M059J (cell line): Measurements from ENCODE around the gene EXO1. TPM values are rescaled to one million over a fixed set of nuclear protein-coding genes. Genes with fewer than 3 reads are reported as not detected.
A peak's percentile ranks its signal among the peaks of the same experiment; 100 is the strongest.

Source experiments
- DNase-seq: peaks from one replicate; pipeline ENCODE4 v3.0.0-alpha.2; 2012; ENCODE audit warnings: low read depth
- total RNA-seq: library from RNA; depleted of rRNA; stranded (reverse); fragments of >200 nt; shearing (Covaris generic); gene quantifications from 2 replicates; pipeline ENCODE4 v1.2.3, GENCODE V29; 2014; rRNA removed

Gene EXO1
- total RNA-seq, 1 experiment from 2014 or later, result 36.8 TPM

DNA sequence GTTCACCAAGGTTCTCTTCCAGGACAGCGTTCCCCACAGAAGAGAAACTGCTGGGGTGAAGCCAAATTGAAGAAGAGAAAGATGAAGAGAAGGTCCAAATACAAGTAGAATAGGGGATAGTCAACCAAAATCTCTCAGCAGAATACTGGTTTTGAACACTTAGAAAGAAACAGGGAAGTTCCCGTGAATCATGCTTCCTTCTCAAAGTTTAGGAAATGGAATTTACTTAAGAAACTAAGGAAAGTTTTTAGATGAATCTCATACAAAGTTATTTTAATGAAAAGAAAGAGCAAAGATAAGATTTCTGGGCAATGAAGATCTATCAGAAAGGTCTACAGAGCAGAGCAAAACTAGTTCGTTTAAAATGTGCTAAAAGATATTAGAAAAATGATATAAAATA lies 43.3 kb downstream of the EXO1 start:
- DNase-seq, result no peak

DNA sequence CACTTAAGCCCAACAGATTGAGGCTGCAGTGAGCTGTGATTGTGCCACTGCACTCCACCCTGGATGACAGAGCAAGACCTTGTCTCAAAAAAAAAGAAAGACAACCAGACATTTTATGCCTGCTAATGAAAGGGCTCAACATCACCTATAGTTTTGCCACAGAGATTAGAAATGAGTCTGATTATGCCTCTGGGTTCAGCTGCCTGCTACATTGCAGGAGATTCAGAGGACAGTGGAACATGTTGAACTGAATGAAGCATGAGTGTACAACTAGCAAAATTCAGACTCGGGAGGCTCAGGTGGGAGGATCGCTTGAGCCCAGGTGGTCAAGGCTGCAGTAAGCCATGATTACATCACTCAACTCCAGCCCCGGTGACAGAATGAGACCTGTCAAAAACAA lies 46.0 kb downstream of the EXO1 start:
- DNase-seq, result no peak

DNA sequence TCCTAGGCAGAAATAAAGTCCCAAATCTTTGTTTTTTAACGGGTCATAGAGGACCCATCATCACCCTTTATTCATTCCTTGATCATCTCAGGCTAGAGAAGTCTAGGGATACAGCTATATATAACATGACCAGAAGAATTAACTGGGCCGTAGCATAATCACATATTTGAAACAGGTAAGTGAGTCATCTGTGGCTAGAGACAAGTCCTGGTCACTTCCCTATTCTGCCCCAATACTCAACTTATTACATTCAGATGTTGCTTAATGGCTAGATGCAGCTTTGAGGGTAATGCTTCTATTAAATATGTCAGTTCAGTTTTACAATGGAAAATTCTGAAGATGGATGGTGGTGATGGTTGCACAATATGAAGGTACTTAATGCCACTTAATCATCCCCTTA lies 47.0 kb downstream of the EXO1 start:
- peak; percentile 8 for DNase-seq

DNA sequence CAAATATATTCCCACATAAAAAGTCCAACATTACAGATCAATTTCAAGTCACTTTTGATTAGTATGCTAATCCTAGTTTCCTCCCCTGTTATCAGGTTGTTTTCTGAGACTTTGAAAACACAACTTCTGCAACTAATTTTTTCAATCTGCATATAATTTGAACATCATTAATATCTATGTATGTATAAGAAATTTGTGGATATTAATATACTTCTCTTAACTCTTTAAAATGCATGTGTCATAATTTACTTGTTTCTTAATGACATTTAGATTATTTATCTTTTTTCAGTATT lies 48.6 kb downstream of the EXO1 start:
- DNase-seq, result no peak

DNA sequence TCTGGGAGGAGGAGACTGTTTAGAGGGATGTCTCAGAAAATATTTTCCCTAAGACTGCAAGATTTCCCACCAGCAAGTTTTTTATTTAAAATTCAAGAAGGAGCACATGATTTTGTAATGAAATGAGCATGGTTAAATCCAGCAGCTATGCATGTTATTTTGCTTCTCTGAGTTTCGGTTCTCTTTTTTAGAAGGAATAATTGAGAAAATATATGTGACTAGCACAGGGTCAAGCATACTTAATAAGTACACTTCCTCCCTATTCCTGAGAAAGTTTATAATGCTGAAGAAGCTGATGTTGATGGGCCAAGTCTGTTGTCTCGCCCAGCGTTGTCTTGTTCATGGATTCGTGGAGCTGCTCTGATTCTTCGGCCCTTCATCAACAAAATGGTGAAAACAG lies 51.2 kb downstream of the EXO1 start:
- DNase-seq, result no peak

DNA sequence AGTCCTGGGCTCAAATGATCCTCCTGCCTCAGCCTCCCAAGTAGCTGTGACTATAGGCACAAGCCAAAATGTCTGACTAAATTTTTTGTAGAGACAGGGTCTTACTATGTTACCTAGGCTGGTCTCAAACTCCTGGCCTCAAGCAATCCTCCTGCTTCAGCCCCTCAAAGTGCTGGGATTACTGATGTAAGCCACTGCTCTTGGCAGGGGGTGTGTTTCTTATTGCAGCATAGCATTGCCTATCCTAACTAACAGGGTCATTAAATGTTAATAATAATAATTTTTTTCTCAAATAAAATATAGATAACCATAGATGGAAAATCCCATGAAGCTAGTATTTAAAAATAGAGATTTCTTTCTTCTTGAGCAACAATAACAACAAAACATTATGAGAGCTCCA lies 52.4 kb downstream of the EXO1 start:
- DNase-seq, result no peak

DNA sequence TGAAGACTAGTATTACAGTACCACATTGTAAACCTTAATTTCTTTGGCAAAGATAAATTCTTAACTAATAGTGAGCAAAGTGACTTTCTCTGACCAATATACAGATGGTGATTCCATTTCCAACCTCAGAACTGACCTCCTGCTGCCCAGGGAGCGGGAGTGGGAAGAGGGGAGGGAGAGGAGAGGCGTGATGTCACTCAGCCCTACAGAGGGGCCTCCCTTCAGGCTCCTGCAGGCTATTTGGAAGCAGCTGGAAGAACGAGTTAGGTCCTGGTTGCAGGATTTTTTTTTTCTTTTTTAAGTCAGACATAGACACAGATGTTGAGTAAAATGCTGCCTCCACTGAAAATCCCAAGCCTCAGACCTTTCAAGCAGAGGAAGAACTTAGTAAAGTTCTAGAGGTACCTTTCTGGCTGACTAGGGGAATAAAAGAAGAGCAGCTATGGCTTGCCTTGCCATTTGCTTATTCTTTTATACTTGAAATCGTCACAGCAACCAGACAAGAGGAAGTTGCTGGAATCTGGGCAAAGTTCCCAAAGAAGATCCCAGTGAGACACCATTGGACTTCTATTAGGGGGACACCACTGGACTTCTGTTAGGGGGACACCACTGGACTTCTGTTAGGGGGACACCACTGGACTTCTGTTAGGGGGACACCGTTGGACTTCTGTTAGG lies 54.5 kb downstream of the EXO1 start:
- peak; percentile 34 for DNase-seq

DNA sequence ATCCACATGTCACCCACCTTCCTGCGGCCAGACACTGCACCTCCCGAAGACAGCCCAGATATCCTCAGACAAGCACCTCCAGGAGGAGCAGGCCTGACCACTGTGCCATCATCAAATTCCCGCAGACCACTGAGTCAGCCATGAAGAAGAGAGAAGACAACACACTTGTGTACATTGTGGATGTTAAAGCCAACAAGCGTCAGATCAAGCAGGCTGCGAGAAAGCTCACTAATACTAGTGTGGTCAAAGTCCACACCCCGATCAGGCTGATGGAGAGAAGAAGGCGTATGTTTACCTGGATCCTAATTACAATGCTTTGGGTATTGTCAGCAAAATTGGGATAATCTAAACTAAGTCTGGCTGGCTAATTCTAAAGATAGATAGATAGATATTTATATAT lies 68.2 kb downstream of the EXO1 start:
- no peak for DNase-seq

DNA sequence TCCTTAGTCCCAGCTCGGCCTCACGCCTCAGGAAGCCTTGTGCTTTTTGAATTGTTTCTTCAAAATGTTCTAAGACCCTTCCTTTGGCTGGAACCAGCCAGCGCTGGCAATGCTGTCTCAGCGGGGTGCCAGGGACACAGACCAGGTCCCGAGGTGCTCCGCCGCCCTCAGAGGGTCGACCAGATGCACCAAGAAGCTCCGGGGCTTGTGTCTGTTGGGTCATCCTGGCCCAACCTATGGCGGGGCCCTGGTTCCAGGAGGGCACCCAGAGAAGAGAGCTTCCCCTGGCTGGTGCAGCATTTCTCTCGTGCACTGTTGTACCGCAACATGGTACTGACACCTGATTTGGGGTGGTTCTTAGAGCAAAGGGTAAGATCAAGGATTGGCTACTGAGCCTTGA lies 69.5 kb downstream of the EXO1 start:
- no peak for DNase-seq

DNA sequence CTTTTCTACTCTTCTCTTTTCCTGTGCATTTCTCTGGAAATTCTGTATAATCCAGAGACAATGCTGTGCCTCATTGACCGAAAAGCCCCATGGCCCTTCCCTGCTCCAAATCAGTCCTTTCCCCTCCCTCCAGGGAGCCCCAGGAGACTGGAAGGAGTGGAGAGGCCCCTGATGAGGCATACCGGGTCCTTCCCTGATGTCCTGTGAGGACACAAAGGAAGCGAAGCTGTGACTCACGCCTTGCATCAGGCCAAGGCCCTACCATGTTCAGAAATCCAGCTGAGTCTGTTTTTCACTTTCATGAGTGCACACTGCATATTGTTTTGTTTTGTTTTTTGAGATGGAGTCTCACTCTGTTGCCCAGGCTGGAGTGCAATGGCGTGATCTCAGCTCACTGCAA lies 70.9 kb downstream of the EXO1 start:
- DNase-seq, result peak; percentile 64

DNA sequence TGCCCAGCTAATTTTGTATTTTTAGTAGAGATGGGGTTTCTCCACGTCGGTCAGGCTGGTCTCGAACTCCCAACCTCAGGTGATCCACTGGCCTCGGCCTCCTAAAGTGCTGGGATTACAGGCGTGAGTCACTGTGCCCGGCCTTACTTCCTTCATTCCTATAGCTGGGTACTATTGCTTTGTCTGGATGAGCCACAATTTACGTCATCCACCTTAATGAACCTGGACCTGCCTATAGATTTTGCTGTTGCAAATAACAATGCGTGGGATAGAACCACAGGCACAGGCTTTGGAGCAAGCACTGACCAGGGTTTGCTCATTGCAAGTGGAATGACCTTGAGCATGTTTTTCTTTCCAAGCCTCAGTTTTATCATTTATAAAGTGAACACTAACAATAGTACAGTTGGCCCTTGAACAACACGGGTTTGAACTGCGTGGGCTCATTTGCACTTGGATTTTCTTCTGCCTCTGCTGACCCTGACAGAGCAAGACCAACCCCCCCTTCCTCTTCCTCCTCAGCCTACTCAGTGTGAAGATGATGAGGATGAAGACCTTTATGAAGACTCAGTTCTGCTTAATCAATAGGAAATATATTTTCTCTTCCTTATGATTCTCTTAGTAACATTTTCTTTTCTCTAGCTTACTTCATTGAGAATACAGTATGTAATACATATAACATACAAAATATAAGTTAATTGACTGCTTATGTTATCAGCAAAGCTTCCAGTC lies 76.2 kb downstream of the EXO1 start:
- DNase-seq, result no peak

DNA sequence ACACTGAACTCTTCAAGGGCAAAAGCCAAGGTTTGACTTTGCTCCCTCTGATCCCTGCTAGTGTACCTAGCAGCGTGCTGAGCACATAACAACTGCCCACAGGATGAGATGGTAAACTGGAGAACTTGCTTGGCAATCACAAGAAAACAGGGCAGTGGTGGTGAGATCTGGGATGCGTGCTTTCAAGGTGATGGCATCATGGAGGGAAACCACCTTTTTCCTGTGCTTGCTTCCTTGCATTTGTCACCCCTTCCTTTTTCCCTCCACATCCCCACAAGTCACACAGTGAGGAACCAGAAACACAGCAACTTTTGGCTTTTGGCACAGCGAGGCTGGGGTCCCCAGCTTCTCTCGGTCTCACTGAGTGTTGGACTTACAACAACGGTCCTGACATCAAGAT lies 78.1 kb downstream of the EXO1 start:
- DNase-seq, result no peak

DNA sequence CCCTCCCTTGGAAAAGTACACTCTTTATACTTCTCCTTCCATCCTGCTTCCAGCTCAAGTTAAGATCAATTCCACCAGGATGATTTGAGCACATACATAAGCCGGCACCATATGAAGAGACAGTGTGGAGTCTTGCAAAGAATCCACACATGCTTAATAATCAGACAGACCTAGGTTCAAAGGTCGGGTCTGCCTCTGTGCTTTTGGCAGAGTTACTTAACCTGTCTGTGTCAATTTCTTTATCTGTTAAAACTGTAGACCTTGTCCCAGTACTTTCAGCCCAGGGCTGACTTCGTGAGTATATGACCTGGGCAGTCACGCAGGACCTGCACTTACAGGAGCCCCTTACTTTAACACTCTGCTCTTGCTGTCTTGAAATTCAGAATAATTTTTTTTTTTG lies 79.3 kb downstream of the EXO1 start:
- DNase-seq, result no peak

DNA sequence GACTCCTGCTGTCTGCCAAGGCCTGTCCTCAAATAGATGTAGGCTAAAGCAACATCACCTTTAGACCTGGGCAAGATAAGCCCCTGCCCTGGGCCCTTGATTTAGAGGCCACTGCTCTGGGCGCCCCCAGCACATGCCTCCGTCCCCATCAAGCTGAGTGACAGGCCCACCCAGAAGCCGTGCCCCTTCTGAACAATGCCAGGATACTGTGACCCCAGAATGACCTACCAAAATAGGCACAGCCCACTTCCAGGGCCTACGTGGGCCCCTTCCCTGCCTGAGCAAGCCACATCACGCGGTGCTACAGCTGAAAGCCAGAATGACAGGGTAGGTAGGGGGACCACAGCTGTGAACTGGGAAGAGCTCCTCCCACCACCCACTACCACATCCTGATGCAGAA lies 84.8 kb downstream of the EXO1 start:
- no peak for DNase-seq

DNA sequence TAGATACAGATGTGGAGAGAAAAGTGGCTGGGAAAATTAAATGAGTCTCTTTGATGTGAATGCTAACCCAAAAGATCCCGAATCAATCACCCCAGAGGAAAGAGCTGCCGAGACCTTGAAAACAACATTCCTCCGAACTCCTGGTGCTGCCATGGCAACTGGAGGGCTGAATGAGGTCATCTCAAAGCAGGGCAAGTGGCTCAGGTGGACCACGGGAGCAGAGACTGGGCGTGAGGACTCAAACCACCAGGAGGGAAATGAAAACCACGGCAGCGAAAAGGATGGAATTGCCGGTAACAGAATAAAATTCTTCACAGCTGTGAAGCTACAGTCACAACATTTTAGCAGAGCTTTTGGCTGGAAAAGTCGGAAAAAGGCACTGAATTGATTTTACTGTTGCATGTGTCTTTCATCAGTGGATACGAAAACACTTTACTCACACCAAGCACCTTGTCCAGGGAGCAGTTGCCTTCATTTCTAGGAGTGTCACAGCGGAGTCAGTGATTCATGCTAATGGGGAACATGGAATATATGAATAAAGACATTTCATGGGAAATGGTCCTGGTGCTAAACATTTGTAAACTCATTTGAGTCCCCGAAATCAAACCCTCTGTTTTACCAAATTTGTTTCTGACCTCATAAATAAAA lies 86.3 kb downstream of the EXO1 start:
- peak; percentile 89 for DNase-seq

DNA sequence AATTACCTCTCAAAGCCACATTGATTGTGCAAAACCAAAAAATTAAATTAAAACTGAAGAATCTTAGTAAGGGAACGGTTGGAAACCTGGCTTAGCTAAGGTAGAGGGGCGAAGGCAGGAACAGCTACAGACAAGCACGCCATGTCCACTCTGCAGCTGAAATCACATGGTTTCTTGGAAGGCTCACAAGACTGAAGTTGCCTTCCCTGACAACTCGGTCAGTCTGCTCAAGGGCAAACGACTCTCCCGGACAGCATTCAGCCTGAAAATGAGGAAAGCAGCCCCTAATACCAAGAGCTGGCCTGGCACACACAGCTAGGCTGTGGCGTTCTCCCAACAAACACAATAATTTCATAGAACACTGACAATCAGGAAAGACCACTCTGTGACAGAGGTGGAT lies 86.9 kb downstream of the EXO1 start:
- no peak for DNase-seq

Other genes starting within 250 kb of the EXO1 start
- 11.9 and 16.9 TPM in 2 replicates for gene CHML, start 207.8 kb upstream of the EXO1 start, total RNA-seq
- gene OPN3, start 207.8 kb upstream of the EXO1 start, total RNA-seq, result 30.2 and 30.8 TPM in 2 replicates
- not detected in 2 replicates for gene WDR64, start 195.9 kb upstream of the EXO1 start, total RNA-seq
- gene BECN2, start 109.6 kb downstream of the EXO1 start, total RNA-seq, result not detected in 2 replicates
- not detected in 2 replicates for gene MAP1LC3C, start 150.9 kb downstream of the EXO1 start, total RNA-seq